GM06990 (cell line): Measurements from ENCODE around the gene CELF5.
"Not testable (repeated sequence)": the region's sequence is repeated elsewhere in the genome, so short reads cannot be mapped to it uniquely, and the experiment has no call there.

Source experiments
- DNase-seq: peaks from one replicate; pipeline ENCODE4 v3.0.0-alpha.2; 2011; ENCODE audit not compliant: insufficient read length; ENCODE audit errors: extremely low read depth
- H3K27me3 ChIP-seq: replicated peaks from 2 replicates; pipeline ENCODE4 v1.6.0; 2011; ENCODE audit warnings: low read length; ENCODE audit not compliant: control insufficient read depth, insufficient read depth
- H3K36me3 ChIP-seq: 2 replicates; pipeline ENCODE4 v1.5.1; 2011; ENCODE audit warnings: low read length; ENCODE audit not compliant: control insufficient read depth, insufficient read depth
- H3K4me3 ChIP-seq: replicated peaks from 2 replicates; pipeline ENCODE4 v1.5.1; 2011; ENCODE audit warnings: low read depth, mild to moderate bottlenecking, control low read depth, low read length
- TF ChIP-seq, protein P1 (sequence below): IDR thresholded peaks from 2 replicates; pipeline ENCODE4 v1.5.1; 2011; ENCODE audit warnings: low read length, control low read depth, mild to moderate bottlenecking, inconsistent platforms; ENCODE audit not compliant: insufficient read depth, poor library complexity, severe bottlenecking

Gene CELF5

DNA sequence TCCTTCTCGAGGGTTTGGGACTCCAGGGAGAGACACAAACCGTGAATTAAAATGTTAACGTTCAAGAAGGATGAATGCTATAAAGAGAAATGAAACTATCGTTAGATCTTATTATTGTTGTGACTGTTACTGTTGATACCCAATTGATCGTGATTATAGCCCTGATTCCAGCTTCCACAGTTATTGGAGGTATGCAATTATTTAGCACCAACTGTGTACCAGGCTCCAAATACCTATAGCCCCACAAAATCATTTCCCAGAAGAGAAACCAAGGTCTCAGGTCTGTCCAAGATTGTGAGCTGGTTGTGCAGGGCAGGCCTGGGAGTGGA, 111.9 kb downstream of the CELF5 start:
- Histone ChIP-seq H3K27me3 (no peaks in the 10 kb centered on the region), H3K36me3 (no peaks in the 10 kb centered on the region), H3K4me3 (no peak overlapping the region)
- no peak for DNase-seq
- TF ChIP-seq, protein P1, sequence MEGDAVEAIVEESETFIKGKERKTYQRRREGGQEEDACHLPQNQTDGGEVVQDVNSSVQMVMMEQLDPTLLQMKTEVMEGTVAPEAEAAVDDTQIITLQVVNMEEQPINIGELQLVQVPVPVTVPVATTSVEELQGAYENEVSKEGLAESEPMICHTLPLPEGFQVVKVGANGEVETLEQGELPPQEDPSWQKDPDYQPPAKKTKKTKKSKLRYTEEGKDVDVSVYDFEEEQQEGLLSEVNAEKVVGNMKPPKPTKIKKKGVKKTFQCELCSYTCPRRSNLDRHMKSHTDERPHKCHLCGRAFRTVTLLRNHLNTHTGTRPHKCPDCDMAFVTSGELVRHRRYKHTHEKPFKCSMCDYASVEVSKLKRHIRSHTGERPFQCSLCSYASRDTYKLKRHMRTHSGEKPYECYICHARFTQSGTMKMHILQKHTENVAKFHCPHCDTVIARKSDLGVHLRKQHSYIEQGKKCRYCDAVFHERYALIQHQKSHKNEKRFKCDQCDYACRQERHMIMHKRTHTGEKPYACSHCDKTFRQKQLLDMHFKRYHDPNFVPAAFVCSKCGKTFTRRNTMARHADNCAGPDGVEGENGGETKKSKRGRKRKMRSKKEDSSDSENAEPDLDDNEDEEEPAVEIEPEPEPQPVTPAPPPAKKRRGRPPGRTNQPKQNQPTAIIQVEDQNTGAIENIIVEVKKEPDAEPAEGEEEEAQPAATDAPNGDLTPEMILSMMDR = no peak

DNA sequence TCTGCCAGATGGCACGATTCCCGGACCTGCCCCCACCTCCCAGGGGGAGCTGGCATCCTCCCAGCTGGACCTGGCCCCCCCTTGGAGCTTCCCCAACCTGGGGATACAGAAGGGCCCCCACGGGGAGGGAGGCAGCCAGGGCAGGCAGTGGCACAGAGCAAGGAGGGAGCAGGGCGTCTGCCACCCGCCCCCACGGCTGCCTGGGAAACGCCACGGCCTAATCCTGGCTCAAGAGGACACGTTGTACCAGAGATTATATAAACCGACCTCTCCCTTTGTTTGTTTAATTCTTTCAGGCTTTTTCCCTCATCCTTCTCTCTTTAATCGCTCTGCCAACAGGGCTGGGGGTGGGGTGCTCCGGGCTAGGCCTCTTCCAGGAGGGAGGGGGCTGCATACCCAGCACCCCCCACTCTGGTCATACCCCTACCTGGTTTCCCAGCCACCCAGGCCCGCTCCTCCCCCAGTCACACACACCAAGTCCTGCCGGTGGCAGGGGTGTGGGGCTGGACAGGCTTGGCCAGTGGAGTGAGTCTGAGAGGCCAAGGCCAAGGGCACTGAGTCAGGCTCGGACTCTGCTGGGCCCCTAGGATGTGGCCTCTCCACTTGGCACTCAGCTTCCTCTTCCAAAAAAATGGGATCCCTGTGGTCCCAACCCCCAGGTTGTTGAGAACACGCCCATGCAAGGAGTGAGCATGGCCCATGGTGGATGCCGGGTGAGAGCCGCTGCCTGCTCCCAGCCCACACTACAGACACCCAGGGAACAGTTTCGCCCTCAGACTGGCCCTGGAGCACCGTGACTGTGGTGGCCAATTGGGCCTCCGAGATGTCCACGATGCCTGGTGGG, 112.4 kb downstream of the CELF5 start:
- Histone ChIP-seq H3K27me3 (no peaks in the 10 kb centered on the region), H3K36me3 (no peaks in the 10 kb centered on the region), H3K4me3 (no peak overlapping the region)
- no peak for DNase-seq
- TF ChIP-seq, protein P1 = no peak

DNA sequence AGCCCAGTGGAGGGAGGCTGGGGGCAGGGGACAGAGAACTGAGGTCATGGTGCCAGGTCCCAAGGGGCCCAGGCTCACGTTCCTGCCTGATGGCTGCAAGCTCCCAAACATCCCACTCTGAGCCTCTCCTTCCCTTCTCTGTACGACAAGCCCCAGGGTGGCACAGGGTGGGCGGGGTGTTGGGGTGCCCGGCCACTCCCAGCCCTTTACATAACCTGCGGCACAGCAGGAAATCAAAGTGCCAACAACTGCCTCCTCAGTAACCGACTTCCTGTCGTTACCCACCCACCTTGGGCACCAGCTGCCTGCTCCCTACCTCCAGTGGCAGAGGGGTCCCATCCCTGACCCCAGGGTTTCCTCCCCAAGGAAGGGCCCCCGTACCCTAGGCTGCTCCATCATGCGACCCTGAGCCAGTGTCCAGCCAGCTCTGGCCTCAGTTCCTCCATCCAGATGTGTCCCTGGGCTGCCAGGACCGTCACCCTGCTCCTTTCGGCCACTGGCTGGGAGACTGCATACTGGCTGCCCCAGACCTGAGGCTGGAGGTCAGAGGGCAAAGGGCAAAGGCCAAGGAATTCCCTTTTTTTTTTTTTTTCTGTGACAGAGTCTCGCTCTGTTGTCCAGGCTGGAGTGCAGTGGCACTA, 114.2 kb downstream of the CELF5 start:
- H3K36me3 ChIP-seq = no peaks in the 10 kb centered on the region
- no peak for DNase-seq
- no peak overlapping the region for H3K4me3 ChIP-seq
- TF ChIP-seq, protein P1 = no peak
- H3K27me3 ChIP-seq = no peaks in the 10 kb centered on the region

DNA sequence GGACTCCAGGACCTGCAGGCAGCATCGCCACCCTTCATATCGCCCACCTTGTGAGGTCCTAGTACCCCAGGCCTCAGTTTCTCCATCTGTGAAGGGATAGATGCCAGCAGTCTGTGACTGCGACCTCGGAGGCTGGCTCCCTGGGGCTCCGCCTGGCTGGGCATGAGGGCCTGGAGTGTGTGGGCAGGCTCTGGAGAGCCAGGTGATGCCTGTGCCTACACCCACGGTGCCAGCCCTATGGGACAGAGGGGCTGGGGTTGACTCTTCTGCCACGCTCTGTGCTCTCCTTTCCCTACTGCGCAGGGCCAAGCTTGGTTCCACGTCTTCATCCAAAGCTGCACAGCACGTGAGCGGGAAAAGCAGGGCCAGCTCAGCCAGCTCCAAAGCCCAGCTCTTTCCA, 115.9 kb downstream of the CELF5 start:
- TF ChIP-seq, protein P1 = no peak
- no peak for DNase-seq
- Histone ChIP-seq H3K36me3 (no peaks in the 10 kb centered on the region), H3K27me3 (no peaks in the 10 kb centered on the region), H3K4me3 (no peak overlapping the region)

DNA sequence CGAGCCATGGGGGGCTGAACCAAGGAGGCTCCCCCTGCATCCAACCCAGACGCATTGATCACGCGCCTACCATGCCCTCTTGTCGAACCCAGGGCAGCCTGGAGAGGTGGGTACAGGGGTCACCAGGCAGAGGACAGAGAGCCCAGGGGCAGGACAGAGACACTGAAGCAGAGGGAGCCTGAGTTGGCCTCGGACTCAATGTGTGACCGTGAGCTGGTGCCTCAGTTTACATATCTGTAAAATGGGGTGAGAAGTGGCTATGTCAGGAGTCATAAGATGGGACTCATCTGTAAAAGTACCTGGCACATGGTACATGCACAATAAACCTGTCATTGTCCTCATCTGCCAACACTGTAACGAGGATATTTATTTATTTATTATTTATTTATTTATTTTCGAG, 117.8 kb downstream of the CELF5 start:
- Histone ChIP-seq H3K4me3 (no peak overlapping the region), H3K27me3 (no peaks in the 10 kb centered on the region; the same call in 1 of the 2 replicates), H3K36me3 (no peaks in the 10 kb centered on the region)
- TF ChIP-seq, protein P1 = no peak
- DNase-seq = no peak

DNA sequence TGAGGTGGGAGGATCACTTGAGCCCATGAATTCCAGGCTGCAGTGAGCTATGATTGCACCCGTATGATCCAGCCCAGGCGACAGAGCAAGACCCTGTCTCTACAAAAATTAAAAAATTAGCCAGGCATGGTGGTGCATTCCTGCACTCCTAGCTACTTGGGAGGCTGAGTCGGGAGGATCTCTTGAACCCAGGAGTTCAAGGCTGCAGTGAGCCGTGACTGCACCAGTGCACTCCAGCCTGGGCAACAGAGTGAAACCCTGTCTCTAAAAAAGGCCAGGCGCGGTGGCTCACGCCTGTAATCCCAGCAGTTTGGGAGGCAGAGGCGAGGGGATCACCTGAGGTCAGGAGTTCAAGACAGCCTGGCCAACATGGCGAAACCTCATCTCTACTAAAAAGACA, 118.5 kb downstream of the CELF5 start:
- not testable (repeated sequence) for H3K27me3 ChIP-seq, H3K4me3 ChIP-seq, DNase-seq, H3K36me3 ChIP-seq
